KMS-11 (cell line): ENCODE results near the gene ATXN10.

ENCODE experiments used
- H2AFZ ChIP-seq: fragments of 200-600 bp; sonication (generic); 2 replicates; pipeline ENCODE4 v1.6.1; 2016; ENCODE audit warnings: antibody characterized with exemption, mixed run types, low read depth
- H3K27ac ChIP-seq: fragments of 200-600 bp; sonication (generic); 2 replicates; pipeline ENCODE4 v1.6.1; 2016; ENCODE audit warnings: mild to moderate bottlenecking, mixed run types
- H3K27me3 ChIP-seq: fragments of 200-600 bp; sonication (generic); 2 replicates; pipeline ENCODE4 v1.6.1; 2017; ENCODE audit warnings: mild to moderate bottlenecking, low read depth, mixed run types, moderate library complexity; ENCODE audit not compliant: insufficient read depth
- H3K36me3 ChIP-seq: fragments of 200-600 bp; sonication (generic); 2 replicates; pipeline ENCODE4 v1.6.1; 2017; ENCODE audit warnings: mild to moderate bottlenecking, mixed run types; ENCODE audit not compliant: insufficient read depth
- H3K4me1 ChIP-seq: fragments of 200-600 bp; sonication (generic); 2 replicates; pipeline ENCODE4 v1.6.1; 2016; ENCODE audit warnings: mild to moderate bottlenecking, low read depth, mixed run types; ENCODE audit not compliant: poor library complexity, severe bottlenecking
- H3K4me2 ChIP-seq: fragments of 200-600 bp; sonication (generic); 2 replicates; pipeline ENCODE4 v1.7.0; 2016; ENCODE audit warnings: mild to moderate bottlenecking, mixed run types
- H3K4me3 ChIP-seq: fragments of 200-600 bp; sonication (generic); IDR thresholded peaks from 2 replicates; pipeline ENCODE4 v1.6.1; 2017; ENCODE audit warnings: low read depth, low read length, mixed read lengths; ENCODE audit not compliant: insufficient read depth
- H3K79me2 ChIP-seq: fragments of 200-600 bp; sonication (generic); 2 replicates; pipeline ENCODE4 v1.6.1; 2016; ENCODE audit warnings: low read depth, mixed run types; ENCODE audit not compliant: insufficient read depth
- H3K9ac ChIP-seq: fragments of 200-600 bp; sonication (generic); 2 replicates; pipeline ENCODE4 v1.6.1; 2016; ENCODE audit warnings: mild to moderate bottlenecking, mixed run types
- H4K20me1 ChIP-seq: fragments of 200-600 bp; sonication (generic); 2 replicates; pipeline ENCODE4 v1.6.1; 2016; ENCODE audit warnings: mild to moderate bottlenecking, mixed run types; ENCODE audit not compliant: insufficient read depth
- TF ChIP-seq, protein P1 (sequence below): fragments of 200-600 bp; sonication (generic); conservative IDR thresholded peaks from 2 replicates; pipeline ENCODE4 v1.6.1; 2017; ENCODE audit warnings: low read depth, mild to moderate bottlenecking, antibody characterized with exemption, low read length, moderate library complexity, mixed read lengths

The ATXN10 gene

DNA sequence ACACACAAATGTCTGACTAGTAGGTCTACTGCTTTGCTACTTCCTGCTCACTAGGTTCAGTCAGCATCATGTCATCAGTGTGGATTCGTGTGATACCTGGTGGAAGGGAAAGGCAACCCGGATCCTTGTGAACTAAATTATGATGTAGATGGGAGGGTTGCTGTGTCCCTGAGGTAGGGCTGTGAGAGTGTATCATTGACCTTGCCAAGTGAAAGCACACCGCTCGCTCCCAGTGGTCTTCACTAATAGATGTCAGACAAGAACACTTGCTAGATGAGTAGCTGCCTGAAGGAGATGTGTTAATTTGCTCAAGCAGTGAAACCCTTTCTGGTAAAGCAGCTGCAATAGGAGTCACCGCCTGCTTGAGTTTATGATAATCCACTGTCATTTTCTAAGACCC lies 185.9 kb downstream of the ATXN10 start:
- Histone ChIP-seq H4K20me1 (no peaks in the 10 kb centered on the region), H3K9ac (no peak overlapping the region), H3K36me3 (no peaks in the 10 kb centered on the region), H3K4me3 (no peak overlapping the region), H3K4me2 (no peak overlapping the region), H3K27me3 (no peaks in the 10 kb centered on the region; the same call in 1 of the 2 replicates), H2AFZ (no peak overlapping the region), H3K4me1 (no peaks in the 10 kb centered on the region), H3K27ac (no peak overlapping the region), H3K79me2 (no peaks in the 10 kb centered on the region)
- TF ChIP-seq, protein P1, sequence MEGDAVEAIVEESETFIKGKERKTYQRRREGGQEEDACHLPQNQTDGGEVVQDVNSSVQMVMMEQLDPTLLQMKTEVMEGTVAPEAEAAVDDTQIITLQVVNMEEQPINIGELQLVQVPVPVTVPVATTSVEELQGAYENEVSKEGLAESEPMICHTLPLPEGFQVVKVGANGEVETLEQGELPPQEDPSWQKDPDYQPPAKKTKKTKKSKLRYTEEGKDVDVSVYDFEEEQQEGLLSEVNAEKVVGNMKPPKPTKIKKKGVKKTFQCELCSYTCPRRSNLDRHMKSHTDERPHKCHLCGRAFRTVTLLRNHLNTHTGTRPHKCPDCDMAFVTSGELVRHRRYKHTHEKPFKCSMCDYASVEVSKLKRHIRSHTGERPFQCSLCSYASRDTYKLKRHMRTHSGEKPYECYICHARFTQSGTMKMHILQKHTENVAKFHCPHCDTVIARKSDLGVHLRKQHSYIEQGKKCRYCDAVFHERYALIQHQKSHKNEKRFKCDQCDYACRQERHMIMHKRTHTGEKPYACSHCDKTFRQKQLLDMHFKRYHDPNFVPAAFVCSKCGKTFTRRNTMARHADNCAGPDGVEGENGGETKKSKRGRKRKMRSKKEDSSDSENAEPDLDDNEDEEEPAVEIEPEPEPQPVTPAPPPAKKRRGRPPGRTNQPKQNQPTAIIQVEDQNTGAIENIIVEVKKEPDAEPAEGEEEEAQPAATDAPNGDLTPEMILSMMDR = no peak

DNA sequence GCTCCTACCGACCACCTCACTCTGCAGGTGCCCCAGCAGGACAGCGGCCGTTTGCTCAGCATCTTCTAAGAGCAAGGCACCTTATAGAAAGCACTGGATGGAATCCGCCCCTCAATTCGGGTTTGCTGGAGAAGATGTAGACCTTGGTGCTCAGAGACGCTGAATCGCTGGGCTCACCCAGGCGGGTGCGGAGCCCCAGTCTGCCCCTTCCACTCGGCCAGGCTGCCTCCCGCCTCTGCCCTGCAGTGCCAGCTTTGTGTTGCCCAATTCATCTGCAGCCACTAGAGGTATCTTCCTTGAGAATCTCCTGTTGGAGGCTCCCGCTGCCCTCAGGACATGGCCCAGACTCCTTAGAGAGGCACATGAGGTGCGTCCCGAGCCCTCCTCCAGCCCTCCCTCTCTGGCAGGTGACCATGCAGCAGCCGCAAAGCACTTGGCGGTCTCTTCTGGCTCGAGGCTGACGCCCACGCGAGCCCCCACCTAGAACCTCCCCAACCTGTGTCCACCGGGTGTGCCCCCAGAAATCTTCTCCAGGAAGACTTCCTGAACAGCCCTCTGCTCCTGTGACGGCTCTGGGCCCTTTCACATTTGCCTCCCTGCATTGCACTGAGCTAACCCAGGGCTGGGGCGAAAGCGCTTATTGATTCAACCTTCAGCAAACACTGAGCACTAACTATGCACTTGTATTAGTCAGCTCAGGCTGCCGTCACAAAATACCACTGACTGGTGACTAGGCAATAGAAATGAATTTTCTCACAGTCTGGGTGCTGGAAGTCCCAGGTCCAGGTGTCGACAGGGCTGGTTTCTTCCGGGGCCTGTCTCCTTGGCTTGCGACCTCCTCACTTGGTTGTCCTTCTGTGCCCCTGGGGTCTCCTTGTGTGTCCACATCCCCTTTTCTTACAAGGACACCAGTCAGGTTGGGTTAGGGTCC lies 187.9 kb downstream of the ATXN10 start:
- H3K4me1 ChIP-seq = no peaks in the 10 kb centered on the region
- H3K79me2 ChIP-seq = no peaks in the 10 kb centered on the region
- no peaks in the 10 kb centered on the region; the same call in 1 of the 2 replicates for H3K27me3 ChIP-seq
- no peak overlapping the region for H3K27ac ChIP-seq
- H3K9ac ChIP-seq = no peak overlapping the region
- no peak overlapping the region for H3K4me2 ChIP-seq
- H4K20me1 ChIP-seq = no peaks in the 10 kb centered on the region
- no peaks in the 10 kb centered on the region for H3K36me3 ChIP-seq
- TF ChIP-seq, protein P1 = no peak
- no peak overlapping the region for H2AFZ ChIP-seq
- H3K4me3 ChIP-seq = no peak overlapping the region

DNA sequence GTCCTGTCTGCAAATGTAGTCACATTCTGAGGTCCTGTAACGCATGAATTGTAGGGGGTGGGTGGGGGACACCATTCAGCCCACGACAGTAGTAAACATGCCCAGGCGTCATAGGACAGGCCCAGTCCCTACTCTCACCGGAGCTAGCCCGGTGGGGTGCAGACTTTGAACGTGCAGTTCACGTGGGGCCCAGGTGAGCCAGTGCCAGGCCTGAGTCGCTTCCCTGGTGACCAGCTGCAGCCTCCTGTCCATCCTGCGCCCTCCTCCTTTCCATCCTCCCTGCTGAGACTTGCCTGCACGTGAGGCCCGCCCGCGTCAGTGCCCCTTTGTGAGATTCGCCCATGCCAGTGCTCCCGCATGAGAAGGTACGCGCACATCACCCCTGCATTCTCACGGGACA lies 188.6 kb downstream of the ATXN10 start:
- H2AFZ ChIP-seq = no peak overlapping the region
- H3K27me3 ChIP-seq = no peaks in the 10 kb centered on the region; the same call in 1 of the 2 replicates
- no peak overlapping the region for H3K9ac ChIP-seq
- H3K27ac ChIP-seq = no peak overlapping the region
- TF ChIP-seq, protein P1 = no peak
- no peaks in the 10 kb centered on the region for H3K4me1 ChIP-seq
- H3K4me3 ChIP-seq = no peak overlapping the region
- no peaks in the 10 kb centered on the region for H4K20me1 ChIP-seq
- H3K79me2 ChIP-seq = no peaks in the 10 kb centered on the region
- no peak overlapping the region for H3K4me2 ChIP-seq
- no peaks in the 10 kb centered on the region for H3K36me3 ChIP-seq

DNA sequence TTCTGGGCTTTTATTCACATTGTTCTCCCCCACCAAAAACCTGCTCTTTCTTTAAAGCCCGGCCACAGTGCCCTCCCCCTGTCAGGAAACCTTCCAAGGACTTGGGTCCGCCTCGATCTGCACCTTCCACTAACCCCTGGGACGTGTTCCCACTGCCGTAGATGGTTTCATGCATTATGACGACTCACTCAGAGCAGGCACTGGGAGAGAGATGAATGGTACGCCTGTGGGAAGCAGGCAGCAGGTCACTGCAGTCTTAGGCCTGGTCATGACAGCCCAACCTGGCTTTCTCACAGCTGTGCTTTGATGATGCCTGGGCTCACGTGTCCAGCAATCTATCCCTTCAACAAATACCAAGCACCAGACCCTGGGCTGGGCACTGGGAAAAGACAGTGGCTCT lies 189.6 kb downstream of the ATXN10 start:
- Histone ChIP-seq H3K4me3 (no peak overlapping the region), H3K79me2 (no peaks in the 10 kb centered on the region), H4K20me1 (no peaks in the 10 kb centered on the region), H3K4me1 (no peaks in the 10 kb centered on the region), H3K27ac (no peak overlapping the region), H3K9ac (no peak overlapping the region), H3K4me2 (no peak overlapping the region), H3K27me3 (no peaks in the 10 kb centered on the region; the same call in 1 of the 2 replicates), H2AFZ (no peak overlapping the region), H3K36me3 (no peaks in the 10 kb centered on the region)
- TF ChIP-seq, protein P1 = no peak
